Right kidney (tissue), 1 donor: ENCODE results near the gene HDAC1.
"Not testable (repeated sequence)": the region's sequence is repeated elsewhere in the genome, so short reads cannot be mapped to it uniquely, and the experiment has no call there.

Source experiments
- DNase-seq: peaks from one replicate; pipeline ENCODE4 v3.0.0-alpha.2; 2016

The HDAC1 gene

GRCh38 chr1:32345289-32345827, 53.5 kb downstream of the HDAC1 start:
- DNase-seq = no peak

DNA sequence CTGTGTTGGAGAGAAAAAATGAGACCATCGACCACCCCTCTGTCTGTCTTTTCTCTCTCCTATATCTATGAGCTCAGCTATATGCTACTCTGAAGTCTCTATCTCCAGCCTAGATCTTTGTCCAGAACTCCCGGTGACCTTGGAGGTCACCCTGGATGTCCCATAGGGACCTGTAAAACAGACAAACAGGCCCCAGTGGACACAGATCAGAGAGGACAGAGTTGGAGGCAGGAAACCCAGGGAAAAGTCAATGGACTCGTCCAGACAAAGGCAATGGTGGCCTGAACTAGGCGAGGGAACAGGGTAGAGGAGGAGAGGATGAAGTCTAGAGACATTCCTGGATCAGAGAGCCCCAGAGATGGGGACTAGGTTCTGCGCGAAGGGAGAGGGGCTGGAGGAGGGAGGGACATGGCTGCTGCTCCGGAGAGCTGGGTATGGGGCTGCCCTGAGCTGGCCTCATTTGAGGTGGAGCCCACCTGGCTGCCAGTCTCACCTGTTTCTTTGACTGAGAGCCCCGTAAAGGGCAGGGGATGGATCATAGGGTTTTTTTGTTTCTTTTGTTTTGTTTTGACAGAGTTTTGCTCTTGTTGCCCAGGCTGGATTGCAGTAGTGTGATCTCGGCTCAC, 54.8 kb downstream of the HDAC1 start:
- no peak for DNase-seq

DNA sequence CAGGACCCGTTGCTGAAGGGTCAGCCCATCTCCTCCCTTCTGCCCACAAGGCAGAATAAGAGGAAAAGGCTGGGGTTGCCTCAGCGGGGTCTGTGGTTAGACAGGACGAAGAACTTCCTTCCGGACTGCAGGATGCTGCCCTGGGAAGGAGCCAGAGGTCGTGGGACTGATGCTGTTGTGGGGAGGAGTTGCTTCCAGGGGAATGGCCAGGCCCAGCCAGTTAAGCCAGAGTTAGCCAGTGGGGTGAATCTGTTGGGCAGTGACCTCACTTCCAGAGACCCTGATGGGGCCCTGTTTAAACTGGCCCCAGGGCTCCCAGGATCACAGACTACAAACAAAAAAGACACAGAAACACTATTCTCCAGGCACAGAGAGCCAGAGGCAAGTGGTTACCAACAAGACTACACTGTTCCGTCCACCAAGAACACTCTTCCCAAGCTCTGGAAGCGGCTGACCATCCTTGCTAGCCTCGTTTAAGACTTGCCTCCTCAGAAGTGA, 57.4 kb downstream of the HDAC1 start:
- DNase-seq = no peak

DNA sequence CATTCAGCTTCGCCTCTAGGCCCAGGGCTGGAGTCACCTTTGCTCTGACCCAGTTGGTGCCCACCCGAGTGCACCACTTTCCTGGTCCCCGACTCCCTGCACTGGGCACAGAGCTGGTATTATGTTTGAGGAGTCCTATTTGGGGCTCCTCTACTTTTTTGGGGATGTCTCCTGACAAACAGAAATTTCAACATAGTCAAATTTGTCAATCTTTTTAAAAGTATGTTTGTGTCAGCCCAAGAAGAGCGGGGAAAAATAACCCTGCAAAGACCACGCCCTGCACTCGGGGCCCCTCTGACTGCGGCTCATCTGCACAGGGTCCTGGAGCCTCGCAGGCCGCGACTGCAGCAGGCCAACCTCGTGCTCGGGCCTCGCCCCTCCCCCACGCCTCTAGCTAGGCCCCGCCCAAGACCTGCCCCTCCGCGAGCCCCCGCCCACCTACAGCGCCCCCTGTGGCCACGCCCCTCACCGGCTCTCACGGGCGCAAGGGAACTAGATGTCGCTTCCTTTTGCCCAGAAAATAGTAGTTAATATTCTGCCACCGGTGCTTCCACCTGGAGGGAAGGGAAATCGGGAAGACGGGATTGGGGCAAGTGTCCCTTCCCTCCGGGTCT, 59.0 kb downstream of the HDAC1 start:
- peak; percentile 92 for DNase-seq

GRCh38 chr1:32351399-32352238, 59.7 kb downstream of the HDAC1 start:
- DNase-seq = peak; percentile 95

DNA sequence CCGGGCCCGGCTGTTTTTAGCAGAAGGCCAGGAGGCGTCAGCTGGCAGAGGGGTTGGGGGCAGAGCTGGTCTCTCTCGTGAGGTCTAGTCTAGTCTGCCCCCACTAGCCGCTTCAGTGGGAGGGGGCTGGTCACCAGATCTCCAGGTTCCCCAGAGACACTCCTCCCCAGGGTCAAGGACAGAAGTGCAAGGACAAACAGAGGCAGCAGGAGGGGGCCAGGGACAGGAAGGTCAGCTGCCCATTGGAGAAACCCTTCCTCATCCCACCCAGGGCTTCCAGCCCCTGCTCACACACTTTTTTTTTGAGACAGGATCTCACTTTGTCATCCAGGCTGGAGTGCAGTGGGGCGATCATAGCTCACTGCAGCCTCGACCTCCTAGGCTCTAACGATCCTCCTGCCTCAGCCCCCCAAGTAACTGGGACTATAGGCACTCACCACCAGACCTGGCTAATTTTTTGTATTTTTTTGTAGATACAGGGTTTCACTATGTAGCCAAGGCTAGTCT, 60.4 kb downstream of the HDAC1 start:
- DNase-seq = no peak

DNA sequence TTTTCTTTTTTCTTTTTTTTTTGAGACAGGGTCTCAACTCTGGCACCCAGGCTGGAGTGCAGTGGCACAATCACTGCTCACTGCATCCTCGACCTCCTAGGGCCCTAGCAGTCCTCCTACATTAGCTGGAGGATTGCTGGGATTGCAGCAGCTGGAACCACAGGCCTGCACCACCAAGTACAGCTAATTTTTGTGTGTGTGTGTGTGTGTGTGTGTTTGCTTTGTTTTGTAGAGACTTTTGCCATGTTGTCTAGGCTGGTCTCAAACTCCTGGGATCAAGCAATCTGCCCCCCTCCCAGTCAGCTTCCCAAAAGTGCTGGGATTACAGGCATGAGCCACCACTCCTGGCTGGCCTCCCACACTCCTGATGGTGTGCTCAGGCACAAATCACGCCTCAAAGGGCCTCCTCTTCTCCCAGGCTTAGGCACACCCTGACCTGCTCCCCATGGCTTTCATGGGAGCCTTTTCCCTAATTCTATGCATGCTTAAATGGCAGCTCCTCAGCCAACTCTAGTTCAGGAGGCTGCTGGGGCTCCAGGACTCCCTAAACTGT, 61.0 kb downstream of the HDAC1 start:
- DNase-seq = no peak

GRCh38 chr1:32353431-32353830, 61.5 kb downstream of the HDAC1 start:
- no peak for DNase-seq

DNA sequence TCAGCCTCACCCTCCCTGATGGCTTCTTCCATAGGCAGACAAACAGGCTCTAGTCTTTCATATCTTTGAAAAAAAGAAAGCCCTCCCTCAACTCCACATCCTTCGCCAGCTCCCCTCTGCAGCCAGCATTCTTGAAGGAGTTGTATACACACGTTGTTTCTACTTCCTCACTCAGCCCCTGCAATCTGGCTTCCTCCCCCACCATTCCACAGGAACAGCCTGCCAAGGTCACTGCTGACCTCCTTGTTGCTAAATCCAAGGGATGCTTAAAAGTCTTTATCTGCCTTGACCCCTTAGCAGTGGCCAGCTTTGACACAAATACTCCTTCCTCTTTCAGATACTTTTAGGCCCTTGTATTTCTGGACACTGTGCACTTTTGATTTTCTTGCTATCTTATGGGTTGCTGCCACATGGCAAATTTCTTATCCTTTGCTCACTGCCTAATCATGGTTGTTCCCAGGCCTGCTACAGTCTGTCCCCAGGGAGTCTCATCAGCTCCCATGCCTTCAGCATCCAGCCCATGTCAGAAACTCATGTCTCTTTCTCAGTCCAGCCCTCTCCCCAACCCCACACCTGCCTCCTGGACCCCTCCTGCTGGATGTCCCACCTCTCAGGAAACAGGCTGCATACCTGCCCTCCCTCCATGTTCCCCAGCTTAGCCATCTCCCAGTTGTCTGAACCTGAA, 62.1 kb downstream of the HDAC1 start:
- peak; percentile 25 for DNase-seq

DNA sequence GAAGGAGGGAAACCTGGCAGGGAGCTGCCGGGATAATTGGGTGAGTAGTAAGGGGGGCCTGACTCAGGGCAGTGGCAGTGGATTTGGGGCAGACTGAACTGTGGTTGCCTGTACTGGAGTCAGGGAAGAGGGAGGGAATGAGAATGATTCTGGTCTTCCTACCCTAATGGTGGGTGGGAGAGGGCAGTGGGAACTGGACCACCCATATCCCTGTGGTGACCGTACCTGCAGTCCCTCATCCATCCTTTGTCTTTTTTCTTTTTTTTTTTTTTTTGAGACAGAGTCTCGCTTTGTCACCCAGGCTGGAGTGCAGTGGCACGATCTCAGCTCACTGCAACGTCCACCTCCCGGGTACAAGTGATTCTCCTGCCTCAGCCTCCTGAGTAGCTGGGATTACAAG, 63.9 kb downstream of the HDAC1 start:
- DNase-seq = not testable (repeated sequence)

- DNase-seq = no peak
Measured at GRCh38 chr1:32356478-32356877, 64.6 kb downstream of the HDAC1 start.

- no peak for DNase-seq
Measured at GRCh38 chr1:32357614-32358013, 65.7 kb downstream of the HDAC1 start.

GRCh38 chr1:32358435-32358834, 66.6 kb downstream of the HDAC1 start:
- no peak for DNase-seq

- peak; percentile 42 for DNase-seq
Measured at GRCh38 chr1:32361308-32361673, 69.4 kb downstream of the HDAC1 start.

DNA sequence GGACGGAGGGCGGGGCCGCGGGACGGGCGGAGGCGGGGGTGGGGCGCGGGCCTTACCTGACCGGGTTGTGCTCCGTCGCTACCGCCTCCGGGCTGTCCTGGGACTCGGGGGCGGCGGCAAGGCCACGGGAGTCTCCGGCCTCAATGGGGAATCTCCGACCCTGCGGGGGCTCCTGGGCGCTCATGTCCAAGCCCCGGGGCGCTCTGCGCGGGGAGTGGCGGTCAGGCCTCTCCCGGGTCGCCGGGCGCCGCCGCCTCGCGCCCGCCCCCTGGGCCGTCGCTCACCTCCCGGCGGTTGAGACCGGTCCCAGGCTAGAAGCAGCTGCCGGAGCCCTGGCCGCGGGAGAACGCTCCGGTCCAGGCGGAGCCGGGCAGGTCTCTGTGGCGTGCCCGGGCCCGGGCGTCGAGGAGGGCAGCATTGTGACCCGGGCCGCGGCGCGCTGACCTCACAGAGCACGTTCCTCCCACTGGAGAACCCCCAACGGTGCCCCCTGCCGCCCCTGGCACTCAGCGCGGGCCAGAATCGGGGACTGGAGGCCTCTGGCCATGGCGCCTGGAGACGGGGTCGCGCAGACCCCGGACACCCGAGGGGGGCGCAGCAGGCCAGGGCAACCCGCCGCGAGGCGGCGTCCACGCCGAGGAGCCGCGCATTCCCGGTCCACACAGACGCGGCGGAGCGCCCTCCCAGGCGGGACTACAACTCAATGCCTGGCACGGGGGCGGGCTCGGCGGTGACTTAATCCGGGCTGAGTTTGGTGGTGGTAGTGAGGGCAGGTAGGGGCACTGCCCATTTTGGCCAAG, 70.0 kb downstream of the HDAC1 start:
- peak; percentile 82 for DNase-seq

GRCh38 chr1:32362474-32363313, 70.8 kb downstream of the HDAC1 start, which contains the start of the genes FAM229A and TSSK3:
TSS of gene FAM229A (minus strand) at chr1:32362485. CDS start at chr1:32362091, 394 bp downstream.
TSS of gene TSSK3 (plus strand) at chr1:32362539. CDS start at chr1:32362702, 163 bp downstream.
- DNase-seq = no peak

DNA sequence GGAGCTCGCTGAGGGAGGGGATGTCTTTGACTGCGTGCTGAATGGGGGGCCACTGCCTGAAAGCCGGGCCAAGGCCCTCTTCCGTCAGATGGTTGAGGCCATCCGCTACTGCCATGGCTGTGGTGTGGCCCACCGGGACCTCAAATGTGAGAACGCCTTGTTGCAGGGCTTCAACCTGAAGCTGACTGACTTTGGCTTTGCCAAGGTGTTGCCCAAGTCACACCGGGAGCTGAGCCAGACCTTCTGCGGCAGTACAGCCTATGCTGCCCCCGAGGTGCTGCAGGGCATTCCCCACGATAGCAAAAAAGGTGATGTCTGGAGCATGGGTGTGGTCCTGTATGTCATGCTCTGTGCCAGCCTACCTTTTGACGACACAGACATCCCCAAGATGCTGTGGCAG, 71.8 kb downstream of the HDAC1 start:
- DNase-seq = no peak

DNA sequence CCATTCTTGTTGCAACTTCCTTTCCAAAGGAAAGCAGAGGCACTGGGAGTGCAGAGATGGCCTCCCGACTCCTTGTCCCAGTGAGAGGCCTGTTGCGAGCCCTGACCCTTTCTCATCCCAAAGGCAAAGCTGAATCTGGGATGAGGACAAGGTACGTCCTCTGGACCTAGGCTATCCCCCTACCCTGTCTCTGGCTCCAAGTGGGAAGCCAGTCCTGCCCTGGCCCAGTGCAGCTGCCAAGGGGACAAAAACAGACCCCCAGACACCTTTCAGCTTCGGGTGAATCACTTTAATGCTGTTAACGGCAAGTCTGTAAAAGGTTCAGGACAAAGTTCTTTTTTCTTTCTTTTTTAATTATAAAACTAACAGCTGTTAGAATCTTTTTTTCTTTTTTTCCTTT, 73.0 kb downstream of the HDAC1 start:
- DNase-seq = no peak

- DNase-seq = no peak
Measured at GRCh38 chr1:32365445-32365844, 73.6 kb downstream of the HDAC1 start.
